Neural progenitor cell (in vitro differentiated cells): Measurements from ENCODE around the gene EPHX1.

Source experiments
- EZH2 ChIP-seq: fragments of 200-600 bp; sonication (generic); IDR thresholded peaks from 2 replicates; pipeline ENCODE4 v1.6.1; 2017; ENCODE audit warnings: antibody characterized with exemption, mild to moderate bottlenecking, moderate library complexity
- EZH2phosphoT487 ChIP-seq: fragments of 200-600 bp; sonication (generic); IDR thresholded peaks from 2 replicates; pipeline ENCODE4 v1.6.1; 2017; ENCODE audit warnings: antibody characterized with exemption
- TF ChIP-seq, protein P1 (sequence below): fragments of 200-600 bp; sonication (generic); IDR thresholded peaks from 2 replicates; pipeline ENCODE4 v1.5.1; 2017; ENCODE audit warnings: antibody characterized with exemption, mild to moderate bottlenecking

DNA sequence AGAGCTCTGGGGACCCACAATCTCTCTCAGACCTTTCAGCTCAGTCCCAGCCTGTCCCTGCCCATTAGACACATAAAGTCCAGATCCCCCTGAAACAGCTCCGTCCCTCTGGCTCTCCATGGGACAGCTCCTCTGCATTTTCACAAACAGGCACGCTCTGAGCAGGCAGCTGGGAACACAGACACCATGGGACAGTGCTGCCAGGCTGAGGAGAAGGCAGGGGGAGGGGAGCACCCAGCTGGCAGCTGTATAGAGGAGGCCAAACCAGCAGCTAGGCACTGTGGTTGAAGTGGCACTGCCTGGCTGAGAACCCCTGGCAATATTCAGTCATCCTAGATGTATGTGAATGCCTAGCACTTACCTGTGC lies 70.3 kb downstream of the EPHX1 start:
- TF ChIP-seq, protein P1, sequence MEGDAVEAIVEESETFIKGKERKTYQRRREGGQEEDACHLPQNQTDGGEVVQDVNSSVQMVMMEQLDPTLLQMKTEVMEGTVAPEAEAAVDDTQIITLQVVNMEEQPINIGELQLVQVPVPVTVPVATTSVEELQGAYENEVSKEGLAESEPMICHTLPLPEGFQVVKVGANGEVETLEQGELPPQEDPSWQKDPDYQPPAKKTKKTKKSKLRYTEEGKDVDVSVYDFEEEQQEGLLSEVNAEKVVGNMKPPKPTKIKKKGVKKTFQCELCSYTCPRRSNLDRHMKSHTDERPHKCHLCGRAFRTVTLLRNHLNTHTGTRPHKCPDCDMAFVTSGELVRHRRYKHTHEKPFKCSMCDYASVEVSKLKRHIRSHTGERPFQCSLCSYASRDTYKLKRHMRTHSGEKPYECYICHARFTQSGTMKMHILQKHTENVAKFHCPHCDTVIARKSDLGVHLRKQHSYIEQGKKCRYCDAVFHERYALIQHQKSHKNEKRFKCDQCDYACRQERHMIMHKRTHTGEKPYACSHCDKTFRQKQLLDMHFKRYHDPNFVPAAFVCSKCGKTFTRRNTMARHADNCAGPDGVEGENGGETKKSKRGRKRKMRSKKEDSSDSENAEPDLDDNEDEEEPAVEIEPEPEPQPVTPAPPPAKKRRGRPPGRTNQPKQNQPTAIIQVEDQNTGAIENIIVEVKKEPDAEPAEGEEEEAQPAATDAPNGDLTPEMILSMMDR: no peak
- TF ChIP-seq EZH2phosphoT487 (no peak), EZH2 (no peak)
